HL-60 (cell line): Measurements from ENCODE around the gene DNAL4.

ENCODE experiments used
- CTCF ChIP-seq: IDR thresholded peaks from one replicate; pipeline ENCODE4 v1.5.1; 2011; ENCODE audit warnings: low read length, control low read depth, inconsistent platforms; ENCODE audit not compliant: insufficient read depth
- GABPA ChIP-seq: IDR thresholded peaks from 2 replicates; pipeline ENCODE4 v1.6.1; 2012; ENCODE audit warnings: low read depth
- POLR2AphosphoS5 ChIP-seq: IDR thresholded peaks from 2 replicates; pipeline ENCODE4 v1.6.1; 2012; ENCODE audit warnings: low read depth
- REST ChIP-seq: IDR thresholded peaks from 2 replicates; pipeline ENCODE4 v1.6.1; 2012; ENCODE audit warnings: low read depth; ENCODE audit not compliant: insufficient replicate concordance

DNA sequence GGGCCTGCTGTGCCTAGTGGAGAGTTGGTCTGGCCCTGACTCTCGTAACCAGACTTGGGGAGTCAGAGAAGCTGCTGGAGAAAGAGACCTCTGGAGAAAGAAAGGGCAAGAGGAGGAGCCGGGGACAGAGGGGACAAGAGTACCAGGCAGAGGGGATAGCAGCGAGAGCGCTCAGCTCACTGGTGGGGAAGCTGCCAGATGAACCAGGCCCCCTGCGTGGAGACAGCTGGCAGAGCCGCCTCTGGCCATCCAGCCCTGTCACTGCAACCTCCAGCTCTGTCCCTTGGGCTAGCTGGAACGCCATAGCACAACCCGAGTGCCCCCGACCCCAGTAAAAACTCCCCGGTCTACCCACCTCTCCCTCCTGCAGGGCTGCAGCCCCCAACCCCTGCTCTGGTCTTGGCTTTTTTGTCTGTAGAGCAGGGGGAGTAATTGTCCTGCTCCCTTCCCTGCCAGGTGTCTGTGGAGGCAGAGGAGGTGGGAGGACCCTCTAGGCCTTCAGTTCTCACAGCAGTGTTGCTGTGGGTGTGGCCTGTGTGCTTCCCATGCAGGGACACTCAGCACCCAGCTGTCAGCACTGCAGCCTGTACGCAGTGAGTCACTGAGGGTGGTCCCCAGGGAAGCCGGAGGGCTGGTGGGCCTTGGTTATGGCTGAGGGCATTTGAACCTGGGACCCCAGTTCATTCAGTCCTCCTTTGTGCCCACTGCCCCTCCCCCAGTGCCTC lies 33.3 kb downstream of the DNAL4 start:
- TF ChIP-seq POLR2AphosphoS5 (no peak), CTCF (no peak), REST (no peak), GABPA (no peak)
